Amniotic epithelial cell (primary cell): Measurements from ENCODE around the gene KDM4F.
"Not testable (repeated sequence)": the region's sequence is repeated elsewhere in the genome, so short reads cannot be mapped to it uniquely, and the experiment has no call there.

ENCODE experiments used
- DNase-seq: peaks from one replicate; pipeline ENCODE4 v3.0.0-alpha.2; 2010; ENCODE audit warnings: low read depth

KDM4F gene

DNA sequence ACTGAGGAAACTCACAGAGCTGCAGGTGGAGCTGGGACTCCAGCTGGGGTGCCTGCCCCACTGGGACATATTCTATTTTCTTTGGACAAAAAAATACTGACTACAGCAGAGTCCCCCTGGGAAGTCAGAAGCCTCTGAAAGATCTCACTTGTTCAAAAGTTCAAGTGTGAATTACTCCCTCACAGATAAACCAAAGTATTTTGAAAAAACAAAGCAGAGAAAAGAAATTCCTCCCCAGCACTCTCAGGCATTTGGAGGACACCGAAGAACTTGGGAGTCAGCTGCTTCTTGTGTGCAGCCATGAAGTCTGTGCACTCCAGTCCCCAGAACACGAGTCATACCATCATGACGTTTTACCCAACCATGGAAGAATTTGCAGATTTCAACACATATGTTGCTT, at the start of gene KDM4F:
KDM4F (plus strand) TSS at position 301 of the 400 bp plus-strand sequence.
- DNase-seq: not testable (repeated sequence)

DNA sequence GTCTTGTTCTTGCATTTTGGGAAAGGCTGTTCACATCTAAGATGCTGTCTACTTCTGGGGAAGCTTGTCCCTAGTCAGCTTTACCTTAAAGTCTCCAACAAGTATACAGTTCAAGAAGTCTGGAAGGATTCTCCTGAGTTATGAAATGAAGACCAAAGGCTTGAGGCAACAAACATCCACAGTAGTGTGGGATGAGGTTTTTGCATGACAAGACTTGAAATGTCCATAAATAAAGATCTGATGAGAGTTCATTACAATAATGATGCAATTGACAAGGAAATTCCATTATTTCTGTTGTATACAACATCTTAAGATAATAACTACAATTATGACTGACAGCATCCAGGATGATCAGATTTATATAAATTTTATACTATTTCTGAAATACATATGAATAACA, 45.5 kb upstream of the KDM4F start:
- no peak for DNase-seq

GRCh38 chr11:95005642-95006041, 43.6 kb upstream of the KDM4F start:
- no peak for DNase-seq

- no peak for DNase-seq
Measured at GRCh38 chr11:95011376-95011775, 37.8 kb upstream of the KDM4F start.

- no peak for DNase-seq
Measured at GRCh38 chr11:95014184-95014821, 34.9 kb upstream of the KDM4F start.

DNA sequence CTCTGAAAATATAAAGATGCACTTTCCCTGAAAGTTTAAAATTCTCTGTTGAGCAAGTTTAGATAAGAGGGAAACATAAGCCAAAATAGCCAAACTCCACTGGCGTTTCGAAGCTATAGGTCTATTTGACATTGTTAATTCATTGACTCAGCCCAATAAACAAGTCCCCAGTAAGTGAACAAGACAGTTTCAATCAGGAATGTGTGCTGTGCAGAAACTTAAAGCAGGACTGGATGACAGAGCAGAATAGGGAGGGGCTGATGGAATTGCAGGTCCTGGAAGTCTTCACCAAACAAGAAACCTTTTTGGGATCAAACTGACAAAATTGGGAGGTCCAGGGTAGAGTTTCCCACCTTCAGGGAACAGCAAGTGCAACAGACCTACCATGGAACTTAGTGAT, 33.1 kb upstream of the KDM4F start:
- DNase-seq: no peak

DNA sequence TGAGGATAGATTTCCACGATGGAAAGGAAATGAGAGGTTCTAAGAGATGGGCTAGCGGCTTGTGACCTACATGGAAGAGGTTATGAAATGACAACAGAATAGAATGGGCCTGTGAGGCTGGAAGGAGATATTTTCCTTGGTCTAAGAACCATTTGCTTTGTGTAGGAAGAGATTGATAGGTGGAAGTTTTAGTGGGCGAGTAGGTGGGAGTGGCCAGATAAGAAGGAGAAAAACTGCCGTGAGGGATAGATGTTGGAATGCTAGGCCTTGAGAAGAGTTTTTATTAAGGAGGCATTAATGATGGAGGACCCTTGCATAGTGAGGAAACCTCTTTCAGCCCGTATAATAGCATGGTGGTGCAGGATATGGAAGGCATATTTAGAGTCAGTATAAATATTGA, 27.8 kb upstream of the KDM4F start:
- DNase-seq: not testable (repeated sequence)

DNA sequence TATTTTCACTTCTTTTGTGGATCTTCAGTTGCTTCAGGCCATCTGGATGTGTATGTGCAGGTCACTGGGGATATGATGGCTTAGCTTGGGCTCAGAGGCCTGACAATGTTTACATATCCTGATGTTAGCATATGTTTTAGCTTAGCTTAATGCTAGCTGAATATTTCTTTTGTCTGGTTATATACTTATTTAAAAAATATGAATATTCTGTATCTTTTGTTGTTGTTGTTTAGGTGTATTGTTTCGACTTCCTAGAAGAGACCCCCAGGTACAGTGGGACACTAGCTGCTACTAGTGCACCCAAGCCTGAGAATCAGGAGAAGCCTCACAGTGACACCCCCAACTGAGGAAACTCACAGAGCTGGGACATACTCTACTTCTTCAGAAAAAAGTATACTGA, 24.3 kb upstream of the KDM4F start, which contains the start of gene KDM4E:
KDM4E (plus strand) TSS at position 301 of the 400 bp plus-strand sequence. CDS start 300 bp downstream, outside the sequence.
- no peak for DNase-seq

DNA sequence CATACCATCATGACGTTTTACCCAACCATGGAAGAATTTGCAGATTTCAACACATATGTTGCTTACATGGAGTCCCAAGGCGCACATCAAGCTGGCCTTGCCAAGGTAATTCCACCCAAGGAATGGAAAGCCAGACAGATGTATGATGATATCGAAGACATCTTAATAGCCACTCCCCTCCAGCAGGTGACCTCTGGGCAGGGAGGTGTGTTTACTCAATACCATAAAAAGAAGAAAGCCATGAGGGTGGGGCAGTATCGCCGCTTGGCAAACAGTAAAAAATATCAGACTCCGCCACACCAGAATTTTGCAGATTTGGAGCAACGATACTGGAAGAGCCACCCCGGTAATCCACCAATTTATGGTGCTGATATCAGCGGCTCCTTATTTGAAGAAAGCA, 23.6 kb upstream of the KDM4F start:
- not testable (repeated sequence) for DNase-seq

- no peak for DNase-seq
Measured at GRCh38 chr11:95028357-95028756, 20.9 kb upstream of the KDM4F start.

- DNase-seq: no peak
Measured at GRCh38 chr11:95033051-95033450, 16.2 kb upstream of the KDM4F start.

GRCh38 chr11:95035316-95035715, 13.9 kb upstream of the KDM4F start:
- DNase-seq: no peak

DNA sequence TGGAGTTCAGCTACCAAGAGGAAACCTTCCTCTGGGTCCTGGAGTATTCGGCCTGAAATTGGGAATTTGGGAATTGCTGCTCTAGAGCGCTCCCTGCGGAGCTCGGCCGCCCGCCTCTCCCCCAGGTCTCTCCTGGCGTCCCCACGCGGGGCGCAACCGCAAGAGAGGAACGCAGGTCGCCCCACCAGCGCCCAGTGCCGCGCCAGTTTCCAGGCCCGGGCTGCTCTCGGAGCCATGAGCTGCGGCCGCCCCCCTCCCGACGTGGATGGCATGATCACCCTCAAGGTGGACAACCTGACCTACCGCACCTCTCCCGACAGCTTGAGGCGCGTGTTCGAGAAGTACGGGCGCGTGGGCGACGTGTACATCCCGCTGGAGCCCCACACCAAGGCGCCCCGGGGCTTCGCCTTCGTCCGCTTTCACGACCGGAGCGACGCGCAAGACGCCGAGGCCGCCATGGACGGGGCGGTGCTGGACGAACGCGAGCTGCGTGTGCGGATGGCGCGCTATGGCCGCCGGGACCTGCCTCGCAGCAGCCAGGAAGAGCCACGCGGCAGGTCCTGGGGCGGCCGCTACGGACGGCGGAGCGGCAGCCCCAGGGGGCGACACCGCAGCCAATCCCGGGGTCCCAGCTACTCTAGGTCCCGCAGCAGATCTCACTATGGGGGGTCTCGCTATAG, 11.7 kb upstream of the KDM4F start:
- not testable (repeated sequence) for DNase-seq

DNA sequence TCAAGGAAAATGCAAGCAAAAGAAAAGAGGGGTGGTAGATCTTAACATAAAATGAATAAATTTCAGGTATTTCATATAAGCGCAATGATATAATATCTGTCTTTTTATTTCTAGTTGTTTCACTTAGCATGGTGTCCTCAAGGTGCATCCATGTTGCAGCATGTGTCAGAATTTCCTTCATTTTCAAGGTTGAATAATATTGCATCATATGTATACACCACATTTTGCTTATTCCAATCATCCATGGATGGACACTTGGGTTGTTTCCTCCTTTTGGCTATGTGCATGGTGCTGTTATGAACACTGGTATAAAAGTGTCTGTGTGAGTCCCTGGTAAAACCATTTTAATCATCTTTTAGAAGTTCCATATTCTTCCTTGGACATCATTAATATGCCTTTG, 7.0 kb upstream of the KDM4F start:
- no peak for DNase-seq

DNA sequence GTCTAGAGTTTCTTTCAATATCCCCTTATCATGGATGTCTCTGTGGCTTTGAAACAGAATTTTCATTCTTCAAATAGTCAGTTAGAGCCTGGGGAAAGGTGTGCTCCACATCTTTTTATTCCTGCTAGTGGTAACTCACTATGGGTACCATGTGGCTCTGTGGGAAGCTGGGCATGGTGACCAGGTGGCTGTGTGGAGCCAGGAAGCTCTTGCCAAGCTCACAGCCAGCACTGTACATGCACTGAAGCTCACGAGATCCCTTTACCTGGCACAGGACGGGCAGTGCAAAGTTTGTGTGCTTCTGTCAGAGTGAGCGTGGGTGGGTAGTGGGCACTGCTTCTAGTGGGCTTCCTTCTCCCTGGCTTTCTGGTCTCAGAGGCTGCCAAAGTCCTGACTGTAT, 6.3 kb upstream of the KDM4F start:
- no peak for DNase-seq

DNA sequence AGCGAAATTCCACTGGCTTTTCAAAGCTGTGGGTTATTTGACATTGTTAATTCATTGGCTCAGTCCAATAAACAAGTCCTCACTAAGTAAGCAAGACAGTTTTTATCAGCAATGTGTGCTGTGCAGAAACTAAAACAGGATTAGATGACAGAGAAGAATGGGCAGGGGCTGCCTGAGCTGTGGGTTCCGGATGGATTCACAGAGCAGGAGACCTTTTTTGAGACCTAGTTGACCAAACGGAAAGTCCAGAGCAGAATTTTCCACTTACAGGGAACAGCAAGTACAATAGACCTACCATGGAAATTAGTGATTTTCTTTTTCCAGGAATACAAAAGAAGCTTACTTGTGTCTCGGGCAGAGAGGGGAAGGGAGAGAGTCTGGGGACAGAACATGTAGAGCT, 5.2 kb upstream of the KDM4F start:
- peak; percentile 11 for DNase-seq

- no peak for DNase-seq
Measured at GRCh38 chr11:95045812-95046211, 3.4 kb upstream of the KDM4F start.

GRCh38 chr11:95050595-95051202, 1.5 kb downstream of the KDM4F start:
- no peak for DNase-seq

DNA sequence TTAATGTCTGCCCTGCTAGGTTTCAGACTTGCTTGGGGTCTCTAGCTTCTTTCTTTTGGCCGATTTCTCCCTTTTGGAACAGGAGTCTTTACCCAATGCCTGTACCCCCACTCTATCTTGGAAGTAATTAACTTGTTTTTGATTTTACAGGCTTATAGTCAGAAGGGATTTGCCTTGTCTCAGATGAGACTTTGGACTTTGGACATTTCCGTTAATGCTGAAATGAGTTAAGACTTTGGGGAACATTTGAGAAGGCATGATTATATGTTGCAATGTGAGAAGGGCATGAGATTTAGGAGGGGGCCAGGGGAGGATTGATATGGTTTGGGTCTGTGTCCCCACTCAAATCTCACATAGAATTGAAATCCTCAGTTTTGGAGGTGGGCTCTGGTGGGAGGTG, 5.1 kb downstream of the KDM4F start:
- no peak for DNase-seq

GRCh38 chr11:95055283-95055897, 6.2 kb downstream of the KDM4F start:
- no peak for DNase-seq

GRCh38 chr11:95057959-95058358, 8.7 kb downstream of the KDM4F start:
- DNase-seq: no peak

DNA sequence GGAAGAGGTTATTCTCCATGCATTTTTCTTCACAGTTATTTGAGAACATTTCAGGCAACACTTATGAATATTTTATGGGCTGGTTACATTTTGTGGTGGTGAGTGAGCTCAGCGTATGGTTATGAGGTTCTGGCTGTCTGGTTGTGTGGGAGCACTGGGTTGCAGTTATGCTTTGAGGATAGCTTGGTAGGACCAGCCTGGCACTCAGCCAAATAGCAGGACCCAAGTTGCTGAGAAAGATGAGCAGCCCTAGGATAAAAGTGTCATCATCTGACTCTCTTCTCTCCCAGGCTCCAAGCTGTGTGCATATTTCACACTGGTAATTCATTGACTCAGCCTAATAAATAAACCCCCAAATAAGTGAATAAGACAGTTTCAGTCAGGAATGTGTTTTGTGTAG, 9.4 kb downstream of the KDM4F start:
- DNase-seq: peak; percentile 91

GRCh38 chr11:95059046-95059445, 9.8 kb downstream of the KDM4F start:
- DNase-seq: no peak
